ENCODE data around the gene FUT9.

DNA sequence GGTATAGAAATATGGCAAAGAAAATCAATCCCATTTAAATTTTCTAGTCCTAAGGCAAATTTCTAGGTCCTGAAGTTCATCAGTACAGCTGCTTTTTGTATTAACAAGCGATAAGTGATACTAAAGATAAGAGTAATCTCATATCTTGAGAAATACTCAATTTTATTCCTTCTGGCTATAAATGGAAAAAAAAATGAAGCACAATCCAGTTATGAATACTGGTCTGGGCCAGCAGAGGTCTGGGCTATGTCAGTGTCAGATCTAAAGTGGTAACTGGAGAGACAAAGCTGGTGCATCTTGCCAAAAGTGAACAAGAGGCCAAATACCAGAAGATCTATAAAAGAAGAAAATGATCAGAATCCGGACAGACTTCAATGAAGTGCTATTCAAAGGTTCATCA lies 126.4 kb downstream of the FUT9 start:
- TF ChIP-seq POLR2A (IDR thresholded peaks at IDR 0.05; ENCODE audit: low read length) (no peak), GATA1 (IDR thresholded peaks at IDR 0.05; ENCODE audit: low read depth, low read length) (no peak)
